Measurements from ENCODE around the gene ZNF44.

ZNF44 gene

GRCh38 chr19:12261554-12261953, 33.1 kb downstream of the ZNF44 start:
- DNase-seq (ENCODE audit: low read depth in 2 of 2), result no peak

- no peak for DNase-seq (ENCODE audit: low read depth in 2 of 2)
These were observed 33.8 kb downstream of the ZNF44 start for GRCh38 chr19:12260861-12261260.

- DNase-seq (ENCODE audit: low read depth in 2 of 2), result no peak
These were observed 34.4 kb downstream of the ZNF44 start for GRCh38 chr19:12260236-12260635.

GRCh38 chr19:12255372-12255771, 39.3 kb downstream of the ZNF44 start:
- DNase-seq (ENCODE audit: low read depth in 2 of 2), result no peak

- no peak for DNase-seq (ENCODE audit: low read depth in 2 of 2)
These were observed 47.0 kb downstream of the ZNF44 start for GRCh38 chr19:12247644-12248222.

- DNase-seq (ENCODE audit: low read depth in 2 of 2), result no peak
These were observed 50.3 kb downstream of the ZNF44 start for GRCh38 chr19:12244370-12244769.

GRCh38 chr19:12237143-12237839, 57.4 kb downstream of the ZNF44 start:
- no peak for DNase-seq (ENCODE audit: low read depth in 2 of 2)

GRCh38 chr19:12232961-12233360, 61.7 kb downstream of the ZNF44 start:
- DNase-seq (ENCODE audit: low read depth in 2 of 2), result no peak

- DNase-seq (ENCODE audit: low read depth in 2 of 2), result no peak
These were observed 63.6 kb downstream of the ZNF44 start for GRCh38 chr19:12230751-12231733.

- DNase-seq (ENCODE audit: low read depth in 2 of 2), result no peak
These were observed 64.7 kb downstream of the ZNF44 start for GRCh38 chr19:12229990-12230389.

- DNase-seq (ENCODE audit: low read depth in 2 of 2), result no peak
These were observed 70.0 kb downstream of the ZNF44 start for GRCh38 chr19:12224676-12225075.

- no peak for DNase-seq (ENCODE audit: low read depth in 2 of 2)
These were observed 71.6 kb downstream of the ZNF44 start for GRCh38 chr19:12222980-12223630.

All from stimulated activated CD4-positive, alpha-beta T cell treated with anti-CD3 and anti-CD28 coated beads, Interleukin-1b, Interleukin-23, amount 100 ng/mL, for 4 hours (primary cell).